Heart left ventricle (tissue), 13 donors: ENCODE results near the gene POLR1A.

Experiments
- POLR2A ChIP-seq, 2 donors: fragments of 450-650 bp; IDR thresholded peaks; one replicate each; pipeline ENCODE4 v1.6.1; 2017; ENCODE audit warnings: antibody characterized with exemption in 2 of 2, mild to moderate bottlenecking in 2 of 2, moderate library complexity in 2 of 2
- TF ChIP-seq, protein P1 (sequence below), 12 donors: fragments of 200-600 bp; sonication (generic) in 4 of 12; IDR thresholded peaks; one replicate each; pipeline versions ENCODE4 v1.5.0 to v1.8.0; 2018 to 2022; ENCODE audit warnings: antibody characterized with exemption in 12 of 12, mild to moderate bottlenecking in 5 of 12
- donor health status: ischemic (EF 13 %, LVEDD 7.1; RV severe dilation, severe dysfunction).
- donor health status: DM: no; HTN: yes; CAD: no.
- donor health status: DM: no; HTN: no; CAD: no.
- donor health status: ischemic (EF 25% LVEDD 6.9; RV normal size, moderate dysfunction).
- donor health status: ischemic (EF 25% LVEDD 5.7; RV mildly dilated, moderate dysfunction).
- donor health status: ischemic (EF 35%, LVEDD 5.7; RV mildly dilated, moderate dysfunction).
- donor health status: nonischemic (EF 11% LVEDD 7.7; RV severe dilation, severe dysfunction).
- donor health status: DM: yes; HTN: yes; CAD: no.
- donor health status: PGD.
- donor health status: ischemic (EF 29% LVEDD 5.4; RV normal size, mild dysfunction).
- donor health status: nonischemic (EF 23%, LVEDD 6.1; RV moderate dilation, normal function).

DNA sequence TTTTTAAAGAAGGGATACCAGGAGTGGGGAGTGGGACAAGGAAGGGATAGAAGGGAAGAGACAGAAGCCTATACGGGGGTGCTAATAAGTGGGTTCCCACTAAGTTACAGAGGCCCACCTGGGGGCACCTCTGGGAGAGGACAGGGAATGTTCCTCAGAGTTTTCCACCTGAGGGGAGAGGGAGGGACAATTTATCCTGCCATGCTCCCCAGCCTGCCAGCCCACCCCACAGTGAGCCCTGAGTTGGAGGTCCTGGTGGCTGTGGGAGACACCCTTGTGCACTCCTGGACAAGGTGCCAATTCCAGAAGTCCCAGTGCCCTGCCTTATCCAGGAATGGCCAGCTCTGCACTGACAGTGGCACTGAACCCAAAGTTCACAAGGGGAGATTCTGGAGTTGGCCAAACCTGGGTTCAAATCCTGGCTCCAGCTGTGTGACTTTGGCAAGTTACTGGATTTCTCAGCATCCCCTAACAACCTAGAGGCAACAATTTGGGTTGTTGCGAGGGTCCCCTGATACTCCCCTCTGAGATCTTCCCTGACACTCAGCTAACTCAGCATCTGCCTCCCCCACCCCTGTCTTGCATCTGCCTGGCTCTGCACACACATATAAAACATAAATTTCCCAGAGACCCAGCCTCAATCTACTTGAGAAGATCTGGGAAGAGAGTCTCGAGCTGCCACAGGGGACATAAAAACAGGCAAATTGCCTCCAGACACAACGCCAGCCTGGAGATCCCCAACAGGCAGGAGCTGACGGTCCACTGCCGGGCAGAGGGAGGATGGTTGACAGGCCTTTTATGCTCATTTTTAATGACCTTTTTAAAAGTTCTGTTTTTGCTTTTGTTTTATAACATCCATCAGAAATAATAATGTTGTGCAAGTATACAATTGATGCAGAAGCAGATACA lies 118.2 kb downstream of the POLR1A start:
- TF ChIP-seq, protein P1, sequence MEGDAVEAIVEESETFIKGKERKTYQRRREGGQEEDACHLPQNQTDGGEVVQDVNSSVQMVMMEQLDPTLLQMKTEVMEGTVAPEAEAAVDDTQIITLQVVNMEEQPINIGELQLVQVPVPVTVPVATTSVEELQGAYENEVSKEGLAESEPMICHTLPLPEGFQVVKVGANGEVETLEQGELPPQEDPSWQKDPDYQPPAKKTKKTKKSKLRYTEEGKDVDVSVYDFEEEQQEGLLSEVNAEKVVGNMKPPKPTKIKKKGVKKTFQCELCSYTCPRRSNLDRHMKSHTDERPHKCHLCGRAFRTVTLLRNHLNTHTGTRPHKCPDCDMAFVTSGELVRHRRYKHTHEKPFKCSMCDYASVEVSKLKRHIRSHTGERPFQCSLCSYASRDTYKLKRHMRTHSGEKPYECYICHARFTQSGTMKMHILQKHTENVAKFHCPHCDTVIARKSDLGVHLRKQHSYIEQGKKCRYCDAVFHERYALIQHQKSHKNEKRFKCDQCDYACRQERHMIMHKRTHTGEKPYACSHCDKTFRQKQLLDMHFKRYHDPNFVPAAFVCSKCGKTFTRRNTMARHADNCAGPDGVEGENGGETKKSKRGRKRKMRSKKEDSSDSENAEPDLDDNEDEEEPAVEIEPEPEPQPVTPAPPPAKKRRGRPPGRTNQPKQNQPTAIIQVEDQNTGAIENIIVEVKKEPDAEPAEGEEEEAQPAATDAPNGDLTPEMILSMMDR (IDR thresholded peaks at IDR 0.05) = no peak
- no peak for TF ChIP-seq POLR2A (IDR thresholded peaks at IDR 0.05)
